ENCODE results near the gene NBDY.
"Not testable (repeated sequence)": the region's sequence is repeated elsewhere in the genome, so short reads cannot be mapped to it uniquely, and the experiment has no call there.

NBDY gene

GRCh38 chrX:56764153-56764974 is 35.3 kb downstream of the NBDY start:
- peak; percentile 42 for DNase-seq (ENCODE audit: insufficient read length, low spot score)
- FAIRE-seq = no peak

- DNase-seq (ENCODE audit: insufficient read length, low spot score) (no peak), FAIRE-seq (no peak)
Observed at GRCh38 chrX:56764975-56765791, 36.1 kb downstream of the NBDY start.

GRCh38 chrX:56765811-56766553 is 36.9 kb downstream of the NBDY start:
- FAIRE-seq (no peak), DNase-seq (ENCODE audit: insufficient read length, low spot score) (no peak)

GRCh38 chrX:56766554-56767347 is 37.7 kb downstream of the NBDY start:
- no peak for DNase-seq (ENCODE audit: insufficient read length, low spot score)
- no peak for FAIRE-seq

GRCh38 chrX:56767348-56768119 is 38.5 kb downstream of the NBDY start:
- DNase-seq (ENCODE audit: insufficient read length, low spot score); FAIRE-seq: not testable (repeated sequence)

- not testable (repeated sequence) for DNase-seq (ENCODE audit: insufficient read length, low spot score); FAIRE-seq
Observed at GRCh38 chrX:56768120-56768660, 39.1 kb downstream of the NBDY start.

GRCh38 chrX:56772675-56773521 is 43.9 kb downstream of the NBDY start:
- DNase-seq (ENCODE audit: insufficient read length, low spot score); FAIRE-seq: not testable (repeated sequence)

GRCh38 chrX:56773522-56774060 is 44.5 kb downstream of the NBDY start:
- not testable (repeated sequence) for DNase-seq (ENCODE audit: insufficient read length, low spot score); FAIRE-seq

- DNase-seq (ENCODE audit: insufficient read length, low spot score); FAIRE-seq: not testable (repeated sequence)
Observed at GRCh38 chrX:56778099-56778923, 49.3 kb downstream of the NBDY start.

- DNase-seq (ENCODE audit: insufficient read length, low spot score); FAIRE-seq: not testable (repeated sequence)
Observed at GRCh38 chrX:56778924-56779468, 50.0 kb downstream of the NBDY start.

GRCh38 chrX:56780681-56781649 is 51.9 kb downstream of the NBDY start:
- DNase-seq (ENCODE audit: insufficient read length, low spot score); FAIRE-seq: not testable (repeated sequence)

GRCh38 chrX:56782352-56782751 is 53.3 kb downstream of the NBDY start:
- FAIRE-seq (no peak), DNase-seq (ENCODE audit: insufficient read length, low spot score) (no peak)

GRCh38 chrX:56782791-56783449 is 53.9 kb downstream of the NBDY start:
- DNase-seq (ENCODE audit: insufficient read length, low spot score) = no peak

GRCh38 chrX:56783450-56783831 is 54.4 kb downstream of the NBDY start:
- DNase-seq (ENCODE audit: insufficient read length, low spot score) = no peak
- no peak for FAIRE-seq

More at GRCh38 chrX:56782791-56783449, 53.9 kb downstream of the NBDY start:
- no peak for FAIRE-seq

Measured in HTR-8/SVneo (cell line).